ENCODE measurements around the gene LRRC49.
A peak's percentile ranks its signal among the peaks of the same experiment; 100 is the strongest.
"Not testable (repeated sequence)": the region's sequence is repeated elsewhere in the genome, so short reads cannot be mapped to it uniquely, and the experiment has no call there.

The LRRC49 gene

DNA sequence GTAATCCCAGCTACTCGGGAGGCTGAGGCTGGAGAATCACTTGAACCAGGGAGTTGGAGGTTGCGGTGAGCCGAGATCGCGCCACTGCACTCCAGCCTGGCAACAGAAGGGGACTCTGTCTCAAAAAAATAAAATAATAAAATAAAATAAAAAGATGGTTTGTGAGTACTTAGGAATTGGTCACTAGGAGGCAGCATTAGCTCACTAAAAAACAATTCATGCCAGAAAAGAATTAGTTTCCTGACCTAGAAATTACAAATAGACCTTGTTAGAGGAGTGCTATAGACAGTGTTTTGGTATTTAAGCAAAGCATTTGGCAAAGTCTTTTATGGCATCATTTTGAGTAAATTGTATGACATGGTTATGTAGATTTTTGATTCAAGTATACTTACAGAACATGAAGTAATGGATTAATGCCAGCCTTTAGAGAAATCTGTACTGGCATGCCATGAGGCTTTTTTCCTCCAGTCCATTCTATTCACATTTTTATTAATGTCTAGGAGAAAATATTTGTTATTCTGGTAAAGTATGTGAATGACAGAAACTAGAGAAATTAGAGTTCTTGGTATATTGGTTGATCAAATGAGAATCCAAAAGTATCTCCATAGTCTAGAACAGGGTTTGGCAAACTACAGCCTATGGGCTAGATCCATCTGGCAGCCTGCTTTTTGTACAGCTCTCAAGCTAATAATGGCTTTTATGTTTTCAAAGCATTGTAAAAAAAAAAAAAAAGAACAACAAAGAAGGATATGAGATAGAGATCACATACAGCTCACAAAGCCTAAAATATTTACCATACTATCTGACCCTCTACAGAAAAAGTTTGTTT is 81.6 kb downstream of the LRRC49 start:
- DNase-seq: peak in 1 of 51 donors; percentile 2

DNA sequence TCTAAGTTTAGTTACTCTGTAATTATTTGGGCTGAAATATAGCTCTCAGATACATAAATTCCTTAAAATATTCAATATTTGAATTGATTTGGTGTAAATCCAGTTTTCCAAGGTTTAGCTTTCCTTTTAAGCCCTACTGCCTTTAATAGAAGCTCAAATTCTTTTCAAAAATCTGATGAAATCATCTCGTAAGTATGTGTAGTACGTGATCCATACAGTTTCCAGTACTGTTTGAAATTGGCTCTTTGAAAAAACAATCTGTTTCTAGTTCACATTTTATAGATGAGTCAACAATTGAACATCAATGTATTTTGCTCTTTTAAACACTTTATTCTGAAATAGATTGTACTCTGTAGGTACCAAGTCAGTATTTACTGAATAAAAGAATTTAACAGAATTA is 84.2 kb downstream of the LRRC49 start:
- DNase-seq: no peak

DNA sequence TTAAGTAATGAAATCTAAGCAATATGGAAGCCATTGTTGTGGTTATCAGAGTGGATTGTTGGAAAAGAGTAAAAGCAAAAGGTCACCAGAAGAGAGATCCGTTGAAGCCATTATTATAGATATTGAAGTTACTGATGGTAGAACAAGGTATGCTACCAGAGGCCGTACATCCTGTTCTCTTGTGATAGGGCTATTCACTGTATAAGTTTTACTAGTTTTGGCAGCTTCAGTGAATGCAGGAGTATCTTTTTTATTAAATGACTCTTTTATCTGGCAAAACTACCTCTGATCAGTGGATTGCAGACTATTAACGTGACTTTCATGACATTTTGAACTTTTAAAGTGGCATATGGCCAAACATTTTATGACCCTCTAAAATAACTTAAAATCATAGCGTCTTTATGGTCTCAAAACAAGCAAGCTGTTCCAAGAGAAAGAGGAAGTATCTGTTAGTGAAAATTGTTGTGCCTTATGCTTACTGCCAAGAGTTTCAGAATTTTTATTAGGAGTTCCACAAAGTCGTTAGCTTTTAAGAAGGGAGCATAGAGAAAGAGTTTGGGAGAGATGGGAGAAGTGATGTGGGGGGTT is 102.9 kb downstream of the LRRC49 start:
- no peak for DNase-seq

DNA sequence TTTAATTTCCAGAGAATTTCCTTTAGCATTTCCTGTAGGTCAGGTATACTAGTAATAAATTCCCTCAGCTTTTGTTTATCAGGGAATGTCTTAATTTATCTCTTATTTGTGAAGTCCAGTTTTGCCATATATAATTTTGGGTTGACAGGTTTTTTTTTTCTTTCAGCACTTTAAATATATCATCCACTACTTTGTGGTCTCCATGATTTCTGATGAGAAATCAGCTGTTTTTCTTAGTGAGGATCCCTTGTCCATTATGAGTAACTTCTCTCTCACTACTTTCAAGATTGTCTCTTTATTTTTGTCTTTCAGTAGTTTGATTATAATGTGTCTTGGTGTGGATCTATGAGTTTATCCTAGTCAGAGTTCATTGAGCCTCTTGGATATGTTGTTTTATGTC is 105.7 kb downstream of the LRRC49 start:
- no peak for DNase-seq

DNA sequence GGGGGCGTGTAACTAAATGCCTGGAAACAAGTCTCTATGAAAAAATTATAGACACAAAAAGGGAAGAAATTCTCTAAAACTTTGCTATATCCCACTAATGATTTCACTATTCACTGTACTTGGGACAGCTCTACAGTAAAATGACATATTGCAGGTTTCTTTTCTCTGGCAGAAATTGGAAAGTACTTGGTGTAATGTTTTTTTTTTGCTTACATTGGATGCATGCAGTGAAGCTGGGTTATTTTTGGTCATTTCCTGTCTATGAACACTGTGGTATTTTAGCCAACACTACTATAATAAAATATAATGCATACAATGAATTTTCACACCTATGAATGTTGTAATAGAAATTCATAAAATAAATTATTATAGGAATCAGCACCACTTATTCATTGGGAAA is 109.7 kb downstream of the LRRC49 start:
- no peak for DNase-seq

DNA sequence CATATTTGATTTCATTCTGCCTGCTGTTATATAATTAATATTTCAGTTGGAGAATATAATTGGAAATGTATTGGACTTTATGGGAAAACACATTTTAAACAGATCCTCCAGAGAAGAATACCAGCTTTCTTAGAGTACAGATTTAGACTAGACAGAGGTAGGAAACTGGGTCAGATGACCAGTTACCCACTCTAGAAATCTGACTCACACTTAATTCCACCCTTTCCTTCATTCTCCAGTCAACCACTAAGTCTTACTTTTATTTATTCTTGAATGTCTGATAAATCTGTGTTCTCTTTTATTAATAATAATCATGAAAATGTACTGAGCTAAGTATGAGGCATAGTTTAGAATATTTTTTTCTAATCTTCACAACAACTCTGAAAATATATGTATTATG is 110.7 kb downstream of the LRRC49 start:
- DNase-seq: no peak

DNA sequence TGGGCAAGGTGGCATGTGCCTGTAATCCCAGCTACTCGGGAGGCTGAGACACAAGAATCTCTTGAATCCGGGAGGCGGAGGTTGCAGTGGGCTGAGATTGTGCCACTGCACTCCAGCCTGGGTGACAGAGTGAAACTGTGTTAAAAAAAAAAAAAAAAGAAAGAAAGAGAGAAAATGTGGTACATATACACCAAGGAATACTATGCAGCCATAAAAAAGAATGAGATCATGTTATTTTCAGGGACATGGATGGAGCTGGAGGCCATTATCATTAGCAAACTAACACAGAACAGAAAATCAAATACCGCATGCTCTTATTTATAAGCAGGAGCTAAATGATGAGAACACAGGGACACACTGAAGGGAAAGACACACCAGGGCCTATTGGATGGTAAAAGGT is 111.9 kb downstream of the LRRC49 start:
- not testable (repeated sequence) for DNase-seq

DNA sequence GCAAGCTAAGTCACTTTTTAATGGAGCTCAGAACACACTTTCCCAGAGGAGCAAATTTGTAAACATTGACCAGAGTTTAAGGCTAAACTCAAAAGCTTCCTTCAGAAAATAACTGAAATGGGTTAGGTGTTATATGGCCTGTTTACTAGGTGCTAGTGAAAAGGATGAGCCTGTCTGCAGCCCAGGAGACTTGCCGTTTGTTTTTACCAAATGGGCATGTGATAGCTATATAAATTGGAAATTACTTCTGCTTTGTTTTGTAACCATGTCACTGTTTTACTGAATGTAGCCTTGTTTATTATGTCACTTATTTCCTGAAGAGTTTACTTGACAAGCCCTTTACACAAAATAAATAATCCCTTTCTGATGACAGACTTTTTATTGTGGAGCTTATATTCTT is 113.3 kb downstream of the LRRC49 start:
- no peak for DNase-seq

DNA sequence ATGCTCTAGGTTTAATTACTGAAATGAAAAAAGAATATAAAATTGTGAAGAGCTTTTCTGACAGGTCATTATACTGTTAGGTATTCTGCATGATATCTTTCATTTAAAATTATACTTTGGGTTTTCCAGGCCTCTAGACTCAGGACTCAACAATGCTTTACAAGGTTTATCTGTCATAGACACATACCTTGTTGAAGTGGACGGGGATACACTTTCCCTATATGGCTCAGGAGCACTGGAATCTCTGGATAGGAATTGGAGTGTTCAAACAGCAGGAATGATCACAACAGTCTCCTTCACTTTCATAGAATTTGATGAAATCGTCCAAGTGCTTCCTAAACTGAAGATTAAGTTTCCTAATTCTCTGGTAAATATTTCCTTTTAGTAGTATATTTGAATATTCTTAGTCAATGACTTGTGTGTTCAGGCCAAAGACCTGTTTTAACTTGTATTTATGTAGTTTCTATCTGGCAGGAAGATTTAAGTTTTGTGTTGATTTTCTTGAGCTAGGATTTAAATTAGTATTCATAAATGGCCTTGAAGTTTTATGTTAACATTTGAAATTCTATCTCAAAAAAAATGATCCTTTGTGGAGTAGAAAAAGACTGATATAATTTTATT is 115.7 kb downstream of the LRRC49 start:
- DNase-seq: no peak

DNA sequence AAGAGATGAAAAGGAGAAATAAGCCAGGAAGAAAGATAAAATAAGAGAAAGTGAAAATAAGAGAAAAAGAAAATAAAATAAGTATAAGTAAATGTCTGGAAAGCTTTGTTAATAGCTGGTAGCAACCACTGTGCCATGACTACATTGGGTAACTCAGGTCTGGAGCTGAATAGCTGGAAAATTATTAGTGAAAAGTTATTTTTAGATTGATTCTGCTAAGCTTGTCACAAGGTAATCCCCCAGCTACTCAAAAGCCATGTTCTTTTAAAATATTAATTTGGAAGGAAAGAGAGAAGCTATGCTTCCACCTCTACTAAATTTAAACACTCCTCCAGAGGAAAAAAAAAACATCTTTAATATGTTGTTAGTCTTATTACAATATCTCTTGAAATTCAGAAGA is 117.8 kb downstream of the LRRC49 start:
- DNase-seq: no peak

DNA sequence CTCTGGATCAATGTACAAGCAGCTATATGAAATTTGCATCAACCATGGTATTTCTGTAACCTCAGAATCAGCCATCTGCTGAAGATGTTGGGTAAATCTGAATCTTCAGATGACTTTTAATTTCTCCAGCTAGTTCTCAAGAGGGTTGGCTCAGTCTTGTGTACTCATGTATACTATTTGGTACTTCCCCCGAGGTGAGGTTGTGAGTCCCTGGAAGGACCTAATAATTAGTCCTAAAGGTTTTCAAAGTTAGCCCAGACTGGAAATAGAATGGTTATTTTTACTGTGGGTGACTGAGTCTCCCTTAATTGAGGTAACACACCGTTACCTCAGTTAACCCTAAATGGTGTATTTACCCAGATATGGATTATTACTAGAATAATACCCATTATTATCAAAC is 118.4 kb downstream of the LRRC49 start:
- no peak for DNase-seq

DNA sequence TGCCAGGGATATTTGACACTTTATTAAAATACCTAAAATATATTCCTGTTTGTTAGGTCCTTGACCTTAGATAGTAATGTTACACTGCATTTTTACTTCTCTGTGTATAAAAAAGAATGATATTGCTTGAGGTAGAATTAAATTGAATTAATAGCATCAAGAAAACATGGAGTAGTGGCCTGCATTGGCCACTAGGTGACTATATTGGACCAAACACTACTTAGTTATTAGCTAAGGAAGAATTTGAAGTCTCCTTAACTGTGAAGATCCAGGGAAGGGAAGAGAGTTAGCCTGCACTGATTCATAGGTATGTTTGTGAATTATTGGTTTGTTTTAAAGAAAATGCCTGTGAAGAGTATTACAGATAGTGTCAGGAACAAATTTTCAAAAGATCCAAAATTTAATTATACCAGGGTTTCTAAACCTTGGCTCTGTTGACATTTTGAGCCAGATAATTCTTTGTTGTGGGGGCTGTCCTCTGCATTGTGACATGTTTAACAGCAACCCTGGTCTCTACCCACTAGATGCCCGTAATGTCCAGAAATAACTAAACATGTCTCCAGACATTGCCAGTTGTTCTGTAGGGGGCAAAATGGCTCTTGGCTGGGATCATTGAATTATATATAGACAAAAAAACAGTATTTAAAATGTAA is 119.0 kb downstream of the LRRC49 start:
- no peak for DNase-seq

DNA sequence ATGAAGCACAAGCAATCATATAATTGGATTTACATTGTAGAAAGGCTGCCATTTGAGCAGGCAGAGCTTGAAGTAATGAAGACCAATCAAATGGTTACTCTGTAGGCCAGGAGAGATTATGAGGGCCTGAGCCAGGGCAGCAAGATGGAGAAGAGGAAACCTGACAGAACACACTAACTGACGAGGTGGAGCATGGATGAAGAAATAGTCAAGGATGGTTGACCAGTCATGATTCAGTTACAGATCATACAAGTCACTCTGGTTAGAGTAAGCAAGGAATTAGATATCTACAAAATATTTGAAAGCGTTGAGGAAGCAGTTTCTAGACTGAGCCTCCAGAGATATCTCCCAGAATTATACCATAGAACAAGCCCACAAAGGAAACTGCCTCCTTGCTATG is 120.8 kb downstream of the LRRC49 start:
- no peak for DNase-seq

DNA sequence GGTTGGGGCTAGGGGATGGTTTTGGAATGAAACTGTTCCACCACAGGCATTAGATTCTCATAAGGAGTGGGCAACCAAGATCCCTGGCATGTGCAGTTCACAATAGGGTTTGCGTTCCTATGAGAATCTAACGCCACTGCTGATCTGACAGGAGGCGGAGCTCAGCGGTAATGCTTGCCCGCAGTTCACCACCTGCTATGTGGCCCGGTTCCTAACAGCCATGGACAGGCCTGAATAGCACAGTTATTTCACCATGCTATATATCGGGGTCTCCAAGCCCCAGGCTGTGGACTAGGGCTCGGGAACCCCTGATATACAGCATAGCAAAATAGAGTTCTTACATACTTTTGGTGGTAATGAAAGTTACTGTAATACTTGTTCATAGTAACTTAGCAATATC is 122.7 kb downstream of the LRRC49 start:
- no peak for DNase-seq

DNA sequence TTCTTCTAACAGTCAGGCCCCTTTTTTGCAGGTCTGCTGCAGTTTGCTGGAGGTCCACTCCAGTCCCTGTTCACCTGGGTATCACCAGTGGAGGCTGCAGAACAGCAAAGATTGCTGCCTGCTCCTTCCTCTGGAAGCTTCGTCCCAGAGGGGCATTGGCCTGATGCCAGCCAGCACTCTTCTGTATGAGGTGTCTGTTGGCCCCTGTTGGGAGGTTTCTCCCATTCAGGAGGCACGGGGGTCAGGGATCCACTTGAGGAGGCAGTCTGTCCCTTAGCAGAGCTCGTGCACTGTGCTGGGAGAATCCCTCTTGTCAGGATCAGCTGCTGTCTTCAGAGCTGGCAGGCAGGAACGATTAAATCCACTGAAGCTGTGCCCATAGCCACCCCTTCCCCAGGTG is 138.6 kb downstream of the LRRC49 start:
- DNase-seq: not testable (repeated sequence)

DNA sequence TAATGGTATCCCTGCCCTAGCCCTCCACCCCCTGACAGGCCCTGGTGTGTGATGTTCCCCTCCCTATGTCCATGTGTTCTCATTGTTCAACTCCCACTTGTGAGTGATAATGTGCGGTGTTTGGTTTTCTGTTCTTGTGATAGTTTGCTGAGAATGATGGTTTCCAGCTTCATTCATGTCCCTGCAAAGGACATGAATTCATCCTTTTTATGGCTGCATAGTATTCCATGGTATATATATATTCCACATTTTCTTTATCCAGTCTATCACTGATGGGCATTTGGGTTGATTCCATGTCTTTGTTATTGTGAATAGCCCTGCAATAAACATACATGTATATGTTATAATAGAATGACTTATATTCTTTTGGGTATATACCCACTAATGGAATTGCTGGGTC is 142.9 kb downstream of the LRRC49 start:
- DNase-seq: not testable (repeated sequence)

DNA sequence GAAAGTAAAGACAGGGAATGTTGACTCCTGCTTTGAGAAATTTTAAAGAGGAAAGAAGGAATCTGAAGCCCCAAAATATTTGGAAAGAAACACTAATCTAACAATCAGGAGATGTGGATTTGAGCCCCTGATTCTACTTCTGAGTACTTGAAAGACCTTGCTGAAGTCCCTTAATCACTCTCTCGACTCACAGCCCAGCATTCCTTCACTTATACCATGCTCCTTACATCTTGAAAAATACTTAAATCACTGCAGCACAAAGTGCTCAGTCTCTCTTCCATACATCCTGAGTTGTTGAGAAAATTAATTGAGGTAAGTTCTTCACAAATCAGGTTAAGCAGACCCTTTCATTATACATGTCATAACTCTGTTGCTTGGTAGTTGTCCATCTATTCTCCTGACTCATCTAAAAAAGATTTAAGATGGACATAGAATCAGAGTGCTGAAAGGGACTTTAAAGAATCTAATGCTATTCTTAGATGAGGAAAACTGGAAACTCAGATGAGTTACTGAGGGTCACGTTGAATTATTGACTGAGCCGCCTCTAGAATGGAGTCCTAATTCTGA is 149.8 kb downstream of the LRRC49 start:
- DNase-seq: no peak

DNA sequence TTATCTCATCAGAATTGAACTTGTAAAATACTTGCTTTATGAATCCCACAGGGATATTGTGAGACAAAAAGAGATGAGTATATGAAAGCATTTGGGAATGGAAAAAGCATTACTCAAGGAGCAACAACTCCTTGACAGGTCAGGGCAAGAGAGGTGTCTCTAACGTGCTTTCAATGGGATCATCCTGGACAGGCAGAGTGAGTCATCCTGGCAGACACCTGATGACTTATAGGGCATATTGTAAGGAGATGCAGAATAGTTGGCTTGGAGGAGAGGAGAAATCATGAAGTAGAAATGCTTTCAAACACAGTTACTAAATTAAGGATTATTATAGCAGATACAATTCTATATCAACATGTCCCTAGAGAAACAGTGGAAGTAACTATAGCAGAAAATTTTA is 150.7 kb downstream of the LRRC49 start:
- no peak for DNase-seq

DNA sequence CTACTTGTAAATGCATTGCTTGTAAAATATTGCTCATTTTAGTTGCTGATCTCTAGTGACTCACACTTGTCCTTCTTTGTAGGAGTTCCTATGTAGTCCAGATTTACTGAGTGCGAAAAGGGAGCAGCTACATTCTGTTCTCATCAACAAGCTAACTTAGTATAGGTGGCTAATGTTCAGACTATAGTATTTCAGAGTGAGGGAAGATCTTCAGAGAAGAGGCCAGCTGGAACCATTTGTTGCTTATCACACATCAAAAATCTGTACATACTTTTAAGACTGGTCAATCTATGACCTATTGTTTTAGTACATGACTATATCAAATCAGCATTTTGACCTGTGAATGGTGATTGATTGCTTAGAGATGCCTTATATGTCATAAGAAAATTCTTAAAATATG is 151.4 kb downstream of the LRRC49 start:
- DNase-seq: no peak

DNA sequence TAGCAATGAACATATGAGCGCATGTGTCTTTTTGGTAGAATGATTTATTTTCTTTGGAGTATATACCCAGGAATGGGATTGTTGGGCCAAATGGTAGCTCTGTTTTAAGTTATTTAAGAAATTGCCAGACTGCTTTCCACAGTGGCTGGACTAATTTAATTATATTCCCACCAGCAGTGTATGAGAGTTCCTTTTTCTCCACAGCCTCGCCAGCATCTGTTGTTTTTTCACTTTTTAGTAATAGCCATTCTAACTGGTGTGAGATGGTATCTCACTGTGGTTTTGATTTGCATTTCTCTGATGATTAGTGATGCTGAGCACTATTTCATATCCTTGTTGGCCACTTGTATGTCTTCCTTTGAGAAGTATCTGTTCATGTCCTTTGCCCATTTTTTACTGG is 153.5 kb downstream of the LRRC49 start:
- DNase-seq: not testable (repeated sequence)

DNA sequence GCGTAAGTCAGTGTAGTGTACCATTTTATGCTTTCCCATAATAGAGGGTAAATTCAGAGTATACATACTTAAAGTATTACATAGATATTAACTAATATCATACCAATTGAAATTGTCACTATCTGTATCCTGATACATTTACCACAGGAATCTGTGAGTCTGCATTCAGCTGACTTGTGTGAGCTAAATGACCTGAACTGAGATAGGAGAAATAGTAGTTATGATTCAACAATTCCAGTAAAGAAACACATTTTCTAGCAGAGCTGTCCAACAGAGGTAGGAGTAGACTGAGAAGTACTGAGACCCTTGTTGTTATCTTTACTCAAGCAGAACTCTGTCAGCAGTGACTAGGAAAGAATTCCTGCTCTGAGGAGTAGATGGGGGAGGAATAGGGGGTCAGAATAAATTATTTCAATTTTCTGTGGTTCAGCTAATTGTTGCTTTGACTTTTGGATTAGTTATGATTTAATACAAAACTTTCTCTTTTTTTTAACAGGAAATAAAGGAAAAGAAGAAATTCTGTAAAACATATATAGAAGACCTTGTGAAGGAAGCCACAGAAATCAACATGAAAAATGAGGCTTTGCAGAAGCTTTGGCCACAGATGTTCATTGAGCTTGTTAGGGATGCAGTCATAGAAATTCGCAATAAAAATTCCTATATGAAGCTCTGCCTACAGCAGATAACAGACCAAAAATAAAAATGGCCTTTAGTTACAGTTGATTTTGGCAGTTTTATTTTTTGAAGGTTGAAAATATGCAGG is 156.5 kb downstream of the LRRC49 start:
- DNase-seq: no peak

Measured in hypothalamus (tissue), 51 donors.